Measurements from ENCODE around the gene SNX15.

The SNX15 gene

DNA sequence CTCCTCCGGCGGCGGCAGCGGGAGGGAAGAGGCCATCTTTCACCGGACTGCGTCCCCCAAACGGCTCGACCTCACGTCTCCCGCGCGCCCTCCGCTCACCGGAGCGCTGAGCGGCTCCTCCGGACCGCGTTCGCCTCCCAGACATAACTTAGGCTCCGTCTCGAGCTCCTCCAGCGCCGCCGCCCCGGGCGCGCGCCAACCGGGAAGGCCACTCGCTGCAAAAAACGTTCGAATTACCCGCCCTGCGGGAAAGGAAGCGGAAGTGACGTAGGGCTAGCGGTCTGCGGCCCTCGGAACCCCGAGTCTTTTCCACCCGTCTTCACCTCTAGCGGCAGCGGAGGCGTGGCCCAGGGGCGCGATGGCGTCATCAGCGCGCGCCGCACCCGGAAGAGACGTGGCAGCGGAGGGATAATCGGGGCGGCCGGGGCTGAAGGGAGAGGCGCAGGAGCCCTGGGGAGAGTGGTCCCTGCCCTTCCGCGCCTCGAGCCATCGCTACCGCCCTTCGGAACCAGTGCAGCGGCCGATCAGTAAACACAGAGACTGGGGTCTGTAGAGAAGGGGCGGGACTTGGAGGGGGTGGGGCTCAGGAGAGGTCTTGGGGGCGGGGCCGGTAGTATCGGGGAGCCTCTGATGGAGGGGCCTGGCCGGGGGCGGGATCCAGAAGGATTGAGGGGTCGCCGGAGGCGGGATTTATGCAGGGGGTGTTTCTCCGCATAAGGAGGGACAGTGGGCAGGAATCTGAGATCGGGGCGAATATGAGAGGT is 56.8 kb downstream of the SNX15 start, which contains the start of the genes CDCA5 and ZFPL1:
Gene CDCA5 (minus strand): TSS at position 207 of the 764 bp plus-strand sequence. CDS start 62 bp downstream, at position 145.
Gene ZFPL1 (plus strand): TSS at position 389 of the 764 bp plus-strand sequence. CDS start 477 bp downstream, outside the sequence.
- TF ChIP-seq, protein P1, sequence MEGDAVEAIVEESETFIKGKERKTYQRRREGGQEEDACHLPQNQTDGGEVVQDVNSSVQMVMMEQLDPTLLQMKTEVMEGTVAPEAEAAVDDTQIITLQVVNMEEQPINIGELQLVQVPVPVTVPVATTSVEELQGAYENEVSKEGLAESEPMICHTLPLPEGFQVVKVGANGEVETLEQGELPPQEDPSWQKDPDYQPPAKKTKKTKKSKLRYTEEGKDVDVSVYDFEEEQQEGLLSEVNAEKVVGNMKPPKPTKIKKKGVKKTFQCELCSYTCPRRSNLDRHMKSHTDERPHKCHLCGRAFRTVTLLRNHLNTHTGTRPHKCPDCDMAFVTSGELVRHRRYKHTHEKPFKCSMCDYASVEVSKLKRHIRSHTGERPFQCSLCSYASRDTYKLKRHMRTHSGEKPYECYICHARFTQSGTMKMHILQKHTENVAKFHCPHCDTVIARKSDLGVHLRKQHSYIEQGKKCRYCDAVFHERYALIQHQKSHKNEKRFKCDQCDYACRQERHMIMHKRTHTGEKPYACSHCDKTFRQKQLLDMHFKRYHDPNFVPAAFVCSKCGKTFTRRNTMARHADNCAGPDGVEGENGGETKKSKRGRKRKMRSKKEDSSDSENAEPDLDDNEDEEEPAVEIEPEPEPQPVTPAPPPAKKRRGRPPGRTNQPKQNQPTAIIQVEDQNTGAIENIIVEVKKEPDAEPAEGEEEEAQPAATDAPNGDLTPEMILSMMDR (conservative IDR thresholded peaks at IDR 0.05; ENCODE audit: low read length): no peak
- peak within 1 kb of the TSS; percentile 97 for H3K4me3 ChIP-seq (ENCODE audit: low read length)
- peak; percentile 96 for DNase-seq (ENCODE audit: low read depth)

DNA sequence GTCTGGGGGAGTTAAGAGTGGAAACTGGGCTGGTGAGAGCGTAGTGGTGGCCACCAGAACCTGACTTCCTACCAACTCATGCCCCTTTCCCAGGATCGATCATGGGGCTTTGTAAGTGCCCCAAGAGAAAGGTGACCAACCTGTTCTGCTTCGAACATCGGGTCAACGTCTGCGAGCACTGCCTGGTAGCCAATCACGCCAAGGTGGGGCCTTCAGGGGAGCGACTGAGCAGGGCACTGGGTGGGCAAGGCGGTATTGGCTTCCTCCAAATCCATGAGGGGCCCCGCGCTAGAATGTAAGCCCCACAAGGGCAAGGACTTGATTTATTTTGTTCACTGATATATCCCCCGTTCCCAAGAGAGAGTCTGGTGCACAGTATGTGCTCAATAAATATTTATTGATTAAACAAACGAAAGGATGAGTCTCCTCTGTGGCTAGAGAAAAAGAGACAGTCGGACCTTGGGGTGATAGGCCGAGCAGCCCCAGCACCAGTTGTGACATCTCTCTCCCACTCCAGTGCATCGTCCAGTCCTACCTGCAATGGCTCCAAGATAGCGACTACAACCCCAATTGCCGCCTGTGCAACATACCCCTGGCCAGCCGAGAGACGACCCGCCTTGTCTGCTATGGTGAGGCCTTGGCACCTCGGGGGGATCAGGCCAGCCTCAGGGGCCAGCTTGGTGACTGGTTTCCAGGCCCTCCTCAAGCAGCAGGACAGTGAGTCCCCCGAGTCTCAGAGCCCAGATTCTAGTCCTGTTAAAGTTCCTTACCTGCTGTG is 57.5 kb downstream of the SNX15 start:
- peak overlapping the region; percentile 97 for H3K4me3 ChIP-seq (ENCODE audit: low read length)

GRCh38 chr11:65085446-65085845 is 58.2 kb downstream of the SNX15 start:
- peak overlapping the region; percentile 97; the same call in 1 of the 2 replicates for H3K4me3 ChIP-seq (ENCODE audit: low read length)
- no peak for DNase-seq (ENCODE audit: low read depth)

More for the DNA sequence above, 57.5 kb downstream of the SNX15 start:
- TF ChIP-seq, protein P1 (conservative IDR thresholded peaks at IDR 0.05; ENCODE audit: low read length): no peak
- DNase-seq (ENCODE audit: low read depth): no peak

GRCh38 chr11:65086809-65087208 is 59.6 kb downstream of the SNX15 start:
- TF ChIP-seq, protein P1 (conservative IDR thresholded peaks at IDR 0.05; ENCODE audit: low read length): no peak
- H3K4me3 ChIP-seq (ENCODE audit: low read length): no peak overlapping the region
- no peak for DNase-seq (ENCODE audit: low read depth)

More at GRCh38 chr11:65085446-65085845, 58.2 kb downstream of the SNX15 start:
- TF ChIP-seq, protein P1 (conservative IDR thresholded peaks at IDR 0.05; ENCODE audit: low read length): no peak

DNA sequence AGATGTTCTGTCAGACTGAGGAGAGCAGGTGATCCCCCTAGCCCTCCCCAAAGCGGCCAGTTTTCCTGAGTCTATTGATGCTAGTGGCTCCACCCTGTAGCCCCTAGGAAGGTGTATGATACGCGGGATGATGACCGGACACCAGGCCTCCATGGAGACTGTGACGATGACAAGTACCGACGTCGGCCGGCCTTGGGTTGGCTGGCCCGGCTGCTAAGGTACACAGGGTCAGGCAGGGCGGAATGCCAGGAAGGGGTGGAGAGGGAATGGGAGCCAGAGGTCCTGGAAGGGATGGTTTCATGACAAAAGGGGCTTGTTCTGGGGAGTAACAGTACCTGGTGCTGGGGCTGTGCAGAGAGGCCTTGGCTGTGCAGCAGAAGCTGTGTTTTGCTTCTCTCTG is 60.0 kb downstream of the SNX15 start:
- TF ChIP-seq, protein P1 (conservative IDR thresholded peaks at IDR 0.05; ENCODE audit: low read length): no peak
- H3K4me3 ChIP-seq (ENCODE audit: low read length): no peak overlapping the region
- DNase-seq (ENCODE audit: low read depth): no peak

GRCh38 chr11:65087827-65088226 is 60.6 kb downstream of the SNX15 start:
- no peak overlapping the region for H3K4me3 ChIP-seq (ENCODE audit: low read length)
- TF ChIP-seq, protein P1 (conservative IDR thresholded peaks at IDR 0.05; ENCODE audit: low read length): no peak
- DNase-seq (ENCODE audit: low read depth): no peak

Measured in AG10803 (cell line).